Central memory CD8-positive, alpha-beta T cell (primary cell): ENCODE results near the gene C16orf95.

Experiments used
- ATAC-seq: fragments of 150-1000 bp; cut with Tn5 transposase; replicated peaks from 2 replicates; pipeline ENCODE4 v1.10.0; 2022; ENCODE audit warnings: mild to moderate bottlenecking, moderate FRiP score, moderate number of reproducible peaks; ENCODE audit not compliant: poor library complexity, severe bottlenecking; ENCODE audit errors: extremely low read depth
- DNase-seq, 2 donors: peaks; one replicate each; pipeline ENCODE4 v3.0.0; 2021; ENCODE audit warnings: low spot score in 2 of 2
- H3K27ac Mint-ChIP-seq: one replicate; pipeline ENCODE4 v1.8.0; 2022; ENCODE audit warnings: low read depth, mild to moderate bottlenecking, moderate library complexity, mixed read lengths
- H3K27me3 Mint-ChIP-seq: one replicate; pipeline ENCODE4 v1.8.0; 2022; ENCODE audit warnings: mixed read lengths
- H3K36me3 Mint-ChIP-seq: one replicate; pipeline ENCODE4 v1.8.0; 2022; ENCODE audit warnings: mild to moderate bottlenecking, moderate library complexity, mixed read lengths; ENCODE audit not compliant: insufficient read depth
- H3K4me1 Mint-ChIP-seq: one replicate; pipeline ENCODE4 v1.8.0; 2022; ENCODE audit warnings: mixed read lengths
- H3K4me3 Mint-ChIP-seq: one replicate; pipeline ENCODE4 v1.8.0; 2022; ENCODE audit warnings: mild to moderate bottlenecking, moderate library complexity, mixed read lengths
- H3K9me3 Mint-ChIP-seq: one replicate; pipeline ENCODE4 v1.8.0; 2022; ENCODE audit warnings: mixed read lengths

The C16orf95 gene

GRCh38 chr16:87278191-87279093 lies 38.8 kb downstream of the C16orf95 start:
- Mint-ChIP-seq H3K9me3 (no peaks in the 10 kb centered on the region), H3K36me3 (no peaks in the 10 kb centered on the region), H3K27ac (no peak overlapping the region), H3K27me3 (peaks cover 11% of the 10 kb centered on the region), H3K4me3 (no peak overlapping the region), H3K4me1 (peaks cover 6% of the 10 kb centered on the region)
- no peak for ATAC-seq
- no peak for DNase-seq

- Mint-ChIP-seq H3K36me3 (no peaks in the 10 kb centered on the region), H3K4me1 (peaks cover 6% of the 10 kb centered on the region), H3K27ac (no peak overlapping the region), H3K9me3 (no peaks in the 10 kb centered on the region), H3K4me3 (no peak overlapping the region), H3K27me3 (peaks cover 11% of the 10 kb centered on the region)
- DNase-seq: no peak
- no peak for ATAC-seq
Measured at GRCh38 chr16:87276924-87277323, 40.3 kb downstream of the C16orf95 start.

GRCh38 chr16:87276091-87276701 lies 41.0 kb downstream of the C16orf95 start:
- Mint-ChIP-seq H3K9me3 (no peaks in the 10 kb centered on the region), H3K27me3 (peaks cover 11% of the 10 kb centered on the region), H3K4me3 (no peak overlapping the region), H3K36me3 (no peaks in the 10 kb centered on the region), H3K4me1 (peaks cover 6% of the 10 kb centered on the region), H3K27ac (no peak overlapping the region)
- no peak for ATAC-seq
- DNase-seq: no peak

GRCh38 chr16:87274794-87275193 lies 42.4 kb downstream of the C16orf95 start:
- peaks cover 11% of the 10 kb centered on the region for H3K27me3 Mint-ChIP-seq
- H3K36me3 Mint-ChIP-seq: peaks cover 1% of the 10 kb centered on the region
- no peak overlapping the region for H3K4me3 Mint-ChIP-seq
- no peaks in the 10 kb centered on the region for H3K9me3 Mint-ChIP-seq
- H3K27ac Mint-ChIP-seq: no peak overlapping the region
- peaks cover 6% of the 10 kb centered on the region for H3K4me1 Mint-ChIP-seq
- DNase-seq (no peak), ATAC-seq (no peak)

- Mint-ChIP-seq H3K27me3 (peaks cover 5% of the 10 kb centered on the region), H3K27ac (no peak overlapping the region), H3K4me1 (peaks cover 1% of the 10 kb centered on the region), H3K36me3 (peaks cover 1% of the 10 kb centered on the region), H3K9me3 (no peaks in the 10 kb centered on the region), H3K4me3 (no peak overlapping the region)
- ATAC-seq (no peak), DNase-seq (no peak)
Measured at GRCh38 chr16:87273471-87274030, 43.6 kb downstream of the C16orf95 start.

GRCh38 chr16:87271256-87271655 lies 45.9 kb downstream of the C16orf95 start:
- Mint-ChIP-seq H3K36me3 (peaks cover 1% of the 10 kb centered on the region), H3K27me3 (no peaks in the 10 kb centered on the region)

GRCh38 chr16:87267566-87267965 lies 49.6 kb downstream of the C16orf95 start:
- no peaks in the 10 kb centered on the region for H3K9me3 Mint-ChIP-seq
- DNase-seq (no peak), ATAC-seq (no peak)
- no peaks in the 10 kb centered on the region for H3K4me1 Mint-ChIP-seq
- no peaks in the 10 kb centered on the region for H3K27me3 Mint-ChIP-seq
- H3K4me3 Mint-ChIP-seq: no peak overlapping the region
- no peak overlapping the region for H3K27ac Mint-ChIP-seq
- H3K36me3 Mint-ChIP-seq: peaks cover 1% of the 10 kb centered on the region

More at GRCh38 chr16:87271256-87271655, 45.9 kb downstream of the C16orf95 start:
- Mint-ChIP-seq H3K27ac (no peak overlapping the region), H3K4me1 (no peaks in the 10 kb centered on the region), H3K9me3 (no peaks in the 10 kb centered on the region), H3K4me3 (no peak overlapping the region)
- ATAC-seq (no peak), DNase-seq (no peak)

GRCh38 chr16:87266846-87267245 lies 50.3 kb downstream of the C16orf95 start:
- Mint-ChIP-seq H3K36me3 (peaks cover 1% of the 10 kb centered on the region), H3K4me1 (no peaks in the 10 kb centered on the region), H3K9me3 (no peaks in the 10 kb centered on the region), H3K4me3 (no peak overlapping the region), H3K27ac (no peak overlapping the region), H3K27me3 (no peaks in the 10 kb centered on the region)
- DNase-seq (no peak), ATAC-seq (no peak)

- H3K27me3 Mint-ChIP-seq: no peaks in the 10 kb centered on the region
Measured at GRCh38 chr16:87265261-87265660, 51.9 kb downstream of the C16orf95 start.

GRCh38 chr16:87264634-87265033 lies 52.6 kb downstream of the C16orf95 start:
- Mint-ChIP-seq H3K27me3 (no peaks in the 10 kb centered on the region), H3K27ac (no peak overlapping the region), H3K36me3 (no peaks in the 10 kb centered on the region), H3K4me1 (no peaks in the 10 kb centered on the region), H3K4me3 (no peak overlapping the region), H3K9me3 (peaks cover 5% of the 10 kb centered on the region)
- ATAC-seq (no peak), DNase-seq (no peak)

More at GRCh38 chr16:87265261-87265660, 51.9 kb downstream of the C16orf95 start:
- H3K4me3 Mint-ChIP-seq: no peak overlapping the region
- H3K9me3 Mint-ChIP-seq: peaks cover 5% of the 10 kb centered on the region
- no peaks in the 10 kb centered on the region for H3K4me1 Mint-ChIP-seq
- DNase-seq (no peak), ATAC-seq (no peak)
- no peaks in the 10 kb centered on the region for H3K36me3 Mint-ChIP-seq
- H3K27ac Mint-ChIP-seq: no peak overlapping the region

- H3K36me3 Mint-ChIP-seq: no peaks in the 10 kb centered on the region
- H3K27me3 Mint-ChIP-seq: no peaks in the 10 kb centered on the region
- no peak overlapping the region for H3K4me3 Mint-ChIP-seq
- DNase-seq (no peak), ATAC-seq (no peak)
- H3K9me3 Mint-ChIP-seq: peaks cover 5% of the 10 kb centered on the region
- no peaks in the 10 kb centered on the region for H3K4me1 Mint-ChIP-seq
- no peak overlapping the region for H3K27ac Mint-ChIP-seq
Measured at GRCh38 chr16:87263418-87264052, 53.7 kb downstream of the C16orf95 start.

- peaks cover 5% of the 10 kb centered on the region for H3K9me3 Mint-ChIP-seq
- H3K4me1 Mint-ChIP-seq: no peaks in the 10 kb centered on the region
- H3K4me3 Mint-ChIP-seq: no peak overlapping the region
- no peaks in the 10 kb centered on the region for H3K27me3 Mint-ChIP-seq
- no peak for DNase-seq
- no peak for ATAC-seq
- no peak overlapping the region for H3K27ac Mint-ChIP-seq
- H3K36me3 Mint-ChIP-seq: peaks cover 2% of the 10 kb centered on the region
Measured at GRCh38 chr16:87259431-87259830, 57.8 kb downstream of the C16orf95 start.
